ENCODE results near the gene PTCH1. TPM values are rescaled to one million over a fixed set of nuclear protein-coding genes. Genes with fewer than 3 reads are reported as not detected.

Gene PTCH1
- total RNA-seq, 4 donors from 2014 or later: 6.8 to 12.1 (median 8.6) TPM

GRCh38 chr9:95511952-95512708, 4.6 kb downstream of the PTCH1 start:
- TF ChIP-seq CTCF (IDR thresholded peaks at IDR 0.05; ENCODE audit: low read depth): no peak

- no peak for TF ChIP-seq CTCF (IDR thresholded peaks at IDR 0.05; ENCODE audit: low read depth)
Observed at GRCh38 chr9:95511616-95511931, 5.2 kb downstream of the PTCH1 start.

GRCh38 chr9:95510709-95511615, 5.8 kb downstream of the PTCH1 start:
- TF ChIP-seq CTCF (IDR thresholded peaks at IDR 0.05; ENCODE audit: low read depth): no peak

- TF ChIP-seq CTCF (IDR thresholded peaks at IDR 0.05; ENCODE audit: low read depth): no peak
Observed at GRCh38 chr9:95509851-95510708, 6.7 kb downstream of the PTCH1 start.

GRCh38 chr9:95508968-95509850, 7.6 kb downstream of the PTCH1 start:
- TF ChIP-seq CTCF (IDR thresholded peaks at IDR 0.05; ENCODE audit: low read depth): no peak

- no peak for TF ChIP-seq CTCF (IDR thresholded peaks at IDR 0.05; ENCODE audit: low read depth)
Observed at GRCh38 chr9:95508242-95508967, 8.4 kb downstream of the PTCH1 start.
